GM23338 (cell line): ENCODE results near the gene AJM1. TPM values are rescaled to one million over a fixed set of nuclear protein-coding genes. Genes with fewer than 3 reads are reported as not detected.

Experiments
- ATAC-seq: fragments of 200-7000 bp; cut with Tn5 transposase; 3 replicates; pipeline ENCODE4 v1.9.1; 2020
- DNase-seq: peaks from one replicate; pipeline ENCODE4 v3.0.0-alpha.2; 2015; ENCODE audit warnings: low spot score
- H2AFZ ChIP-seq: fragments of 200-600 bp; sonication (generic); 2 replicates; pipeline ENCODE4 v1.8.0; 2016; ENCODE audit warnings: antibody characterized with exemption, mild to moderate bottlenecking, moderate library complexity
- H3F3A ChIP-seq: fragments of 200-600 bp; sonication (generic); replicated peaks from 2 replicates; pipeline ENCODE4 v1.8.0; 2017; ENCODE audit warnings: antibody characterized with exemption, mixed run types, low read depth
- H3K27ac ChIP-seq: fragments of 200-600 bp; sonication (generic); 2 replicates; pipeline ENCODE4 v1.6.1; 2016; ENCODE audit warnings: low read depth
- H3K27me3 ChIP-seq: fragments of 200-600 bp; sonication (generic); 2 replicates; pipeline ENCODE4 v1.8.0; 2016; ENCODE audit warnings: mild to moderate bottlenecking, mixed run types, moderate library complexity; ENCODE audit not compliant: insufficient read depth
- H3K36me3 ChIP-seq: fragments of 200-600 bp; sonication (generic); 2 replicates; pipeline ENCODE4 v1.8.0; 2016; ENCODE audit warnings: mild to moderate bottlenecking; ENCODE audit not compliant: insufficient read depth
- H3K4me1 ChIP-seq: fragments of 200-600 bp; sonication (generic); 2 replicates; pipeline ENCODE4 v1.8.0; 2016; ENCODE audit warnings: mild to moderate bottlenecking, moderate library complexity; ENCODE audit not compliant: insufficient read depth
- H3K4me2 ChIP-seq: fragments of 200-600 bp; sonication (generic); 2 replicates; pipeline ENCODE4 v1.7.1; 2017; ENCODE audit warnings: mixed run types
- H3K4me3 ChIP-seq: fragments of 200-600 bp; sonication (generic); 2 replicates; pipeline ENCODE4 v1.6.1; 2016; ENCODE audit warnings: mixed run types
- H3K79me2 ChIP-seq: fragments of 200-600 bp; sonication (generic); replicated peaks from 2 replicates; pipeline ENCODE4 v1.8.0; 2017; ENCODE audit warnings: mild to moderate bottlenecking; ENCODE audit not compliant: insufficient read depth
- H3K9me2 ChIP-seq: fragments of 200-600 bp; sonication (generic); 2 replicates; pipeline ENCODE4 v1.8.0; 2017; ENCODE audit not compliant: insufficient read depth
- H4K20me1 ChIP-seq: fragments of 200-600 bp; sonication (generic); replicated peaks from 2 replicates; pipeline ENCODE4 v1.8.0; 2017; ENCODE audit warnings: mild to moderate bottlenecking; ENCODE audit not compliant: insufficient read depth
- H3K27ac Mint-ChIP-seq: 2 replicates; pipeline ENCODE4 v1.8.0; 2020; ENCODE audit warnings: inconsistent platforms, mild to moderate bottlenecking, moderate library complexity, mixed read lengths
- H3K27me3 Mint-ChIP-seq: 3 replicates; pipeline ENCODE4 v1.8.0; 2022; ENCODE audit warnings: low read depth, mild to moderate bottlenecking, moderate library complexity, mixed read lengths, inconsistent platforms; ENCODE audit not compliant: insufficient read depth, poor library complexity
- H3K36me3 Mint-ChIP-seq: 3 replicates; pipeline ENCODE4 v1.8.0; 2021; ENCODE audit warnings: low read depth, mild to moderate bottlenecking, inconsistent platforms, moderate library complexity, mixed read lengths
- H3K4me1 Mint-ChIP-seq: 3 replicates; pipeline ENCODE4 v1.8.0; 2020; ENCODE audit warnings: mild to moderate bottlenecking, inconsistent platforms, mixed read lengths
- H3K4me3 Mint-ChIP-seq: 3 replicates; pipeline ENCODE4 v1.8.0; 2021; ENCODE audit warnings: moderate library complexity, mild to moderate bottlenecking, inconsistent platforms, mixed read lengths
- H3K9me3 Mint-ChIP-seq: 3 replicates; pipeline ENCODE4 v1.8.0; 2020; ENCODE audit warnings: moderate library complexity, mild to moderate bottlenecking, inconsistent platforms, mixed read lengths
- CREB1 ChIP-seq: fragments of 250-450 bp; sonication (Bioruptor Pico); IDR thresholded peaks from 2 replicates; pipeline ENCODE4 v1.5.0; 2020; ENCODE audit warnings: low read depth, mild to moderate bottlenecking, moderate library complexity
- CTCF ChIP-seq, 2 experiments: fragments of 200-600 bp in 1 of 2; sonication (generic) in 1 of 2; conservative IDR thresholded peaks; 2 replicates each; pipeline versions ENCODE4 v1.5.1 to v1.6.1; 2016 to 2017; ENCODE audit warnings: antibody characterized with exemption in 2 of 2, low read depth in 2 of 2, mild to moderate bottlenecking in 2 of 2, moderate library complexity in 1 of 2
- ETS1 ChIP-seq: IDR thresholded peaks from 2 replicates; pipeline ENCODE4 v1.6.1; 2016; ENCODE audit warnings: antibody characterized with exemption
- EZH2 ChIP-seq: fragments of 200-600 bp; sonication (generic); IDR thresholded peaks from one replicate; pipeline ENCODE4 v1.8.0; 2017; ENCODE audit warnings: antibody characterized with exemption, mild to moderate bottlenecking, low read depth; ENCODE audit not compliant: unreplicated experiment
- EZH2phosphoT487 ChIP-seq: fragments of 200-600 bp; sonication (generic); IDR thresholded peaks from one replicate; pipeline ENCODE4 v1.8.1; 2018; ENCODE audit warnings: antibody characterized with exemption; ENCODE audit not compliant: unreplicated experiment
- JUNB ChIP-seq: IDR thresholded peaks from one replicate; pipeline ENCODE4 v1.6.1; 2016; ENCODE audit warnings: antibody characterized with exemption; ENCODE audit not compliant: unreplicated experiment
- NANOG ChIP-seq: IDR thresholded peaks from 2 replicates; pipeline ENCODE4 v1.6.1; 2016; ENCODE audit warnings: antibody characterized with exemption, borderline replicate concordance
- POLR2AphosphoS5 ChIP-seq: IDR thresholded peaks from 2 replicates; pipeline ENCODE4 v1.6.1; 2016; ENCODE audit warnings: antibody characterized with exemption, low read depth
- REST ChIP-seq: IDR thresholded peaks from one replicate; pipeline ENCODE4 v1.6.1; 2018; ENCODE audit warnings: antibody characterized with exemption; ENCODE audit not compliant: unreplicated experiment
- STAT1 ChIP-seq: IDR thresholded peaks from one replicate; pipeline ENCODE4 v1.6.1; 2016; ENCODE audit warnings: antibody characterized with exemption; ENCODE audit not compliant: unreplicated experiment
- ZNF114 ChIP-seq: fragments of 250-450 bp; sonication (Bioruptor Pico); IDR thresholded peaks from 2 replicates; pipeline ENCODE4 v1.5.0; 2020; ENCODE audit warnings: mild to moderate bottlenecking, moderate library complexity
- ZNF331 ChIP-seq: fragments of 250-450 bp; sonication (Bioruptor Pico); IDR thresholded peaks from 2 replicates; pipeline ENCODE4 v1.5.0; 2020; ENCODE audit warnings: low read depth, mild to moderate bottlenecking, moderate library complexity
- ZNF462 ChIP-seq: fragments of 250-450 bp; sonication (Bioruptor Pico); IDR thresholded peaks from 2 replicates; pipeline ENCODE4 v1.5.0; 2020; ENCODE audit warnings: mild to moderate bottlenecking, moderate library complexity
- polyA plus RNA-seq: library from polyadenylated mRNA; unstranded; fragments of >200 nt; fragmentation: Nextera tagmentation; extraction: Ambion mirVana; gene quantifications from 2 replicates; pipeline ENCODE4 v1.2.1, GENCODE V29; 2016
- total RNA-seq: library from RNA; depleted of rRNA; stranded (reverse); fragments of >200 nt; shearing (Covaris generic); gene quantifications from 2 replicates; pipeline ENCODE4 v1.2.3, GENCODE V29; 2014

The AJM1 gene
- total and polyA plus RNA-seq, 2 experiments from 2014 or later: 0.36 to 0.49 TPM

- Histone ChIP-seq H2AFZ (no peak overlapping the region), H3K4me1 (no peaks in the 10 kb centered on the region), H4K20me1 (peaks cover 6% of the 10 kb centered on the region; the same call in 1 of the 2 replicates), H3K79me2 (no peaks in the 10 kb centered on the region), H3K9me2 (no peaks in the 10 kb centered on the region), H3F3A (peaks cover 5% of the 10 kb centered on the region; the same call in 1 of the 2 replicates), H3K27ac (no peak overlapping the region), H3K4me3 (no peak overlapping the region), H3K4me2 (no peak overlapping the region), H3K36me3 (no peaks in the 10 kb centered on the region), H3K27me3 (no peaks in the 10 kb centered on the region)
- no peak for DNase-seq
- H3K4me1 Mint-ChIP-seq: no peaks in the 10 kb centered on the region
- H3K27ac Mint-ChIP-seq: no peak overlapping the region
- H3K9me3 Mint-ChIP-seq: no peaks in the 10 kb centered on the region; the same call in 2 of the 3 replicates
- peaks cover 9% of the 10 kb centered on the region for H3K27me3 Mint-ChIP-seq
- H3K4me3 Mint-ChIP-seq: no peak overlapping the region
- no peak for ATAC-seq
- TF ChIP-seq STAT1 (no peak), REST (no peak), EZH2 (no peak), NANOG (no peak), CTCF (conservative IDR thresholded peaks at IDR 0.05; ENCODE audit: low read depth in 2 of 2) (no peak), ZNF114 (CRISPR knock-in tag) (no peak), CREB1 (CRISPR knock-in tag) (no peak), ZNF462 (CRISPR knock-in tag) (no peak), ETS1 (no peak), ZNF331 (CRISPR knock-in tag) (no peak), POLR2AphosphoS5 (no peak), JUNB (no peak), EZH2phosphoT487 (no peak)
- peaks cover 38% of the 10 kb centered on the region for H3K36me3 Mint-ChIP-seq
Measured at GRCh38 chr9:136829981-136830885, 12.0 kb upstream of the AJM1 start.
